HG02759 (cell line): ENCODE measurements around the gene SRRM3.
"Not testable (repeated sequence)": the region's sequence is repeated elsewhere in the genome, so short reads cannot be mapped to it uniquely, and the experiment has no call there.

Source experiments
- ATAC-seq: cut with Tn5 transposase; IDR thresholded peaks from one replicate; pipeline ENCODE4 v1.9.1; 2021; ENCODE audit warnings: mild to moderate bottlenecking, moderate library complexity; ENCODE audit not compliant: unreplicated experiment

SRRM3 gene

GRCh38 chr7:76226878-76227423 is 25.3 kb downstream of the SRRM3 start:
- ATAC-seq, result not testable (repeated sequence)

- no peak for ATAC-seq
Measured at GRCh38 chr7:76230214-76230613, 28.5 kb downstream of the SRRM3 start.

GRCh38 chr7:76231071-76231470 is 29.4 kb downstream of the SRRM3 start:
- no peak for ATAC-seq

- ATAC-seq, result no peak
Measured at GRCh38 chr7:76231583-76231982, 29.9 kb downstream of the SRRM3 start.

- no peak for ATAC-seq
Measured at GRCh38 chr7:76232698-76233097, 31.0 kb downstream of the SRRM3 start.

- ATAC-seq, result no peak
Measured at GRCh38 chr7:76233538-76234281, 32.0 kb downstream of the SRRM3 start.

GRCh38 chr7:76234282-76234584 is 32.5 kb downstream of the SRRM3 start:
- ATAC-seq, result no peak

GRCh38 chr7:76234931-76235441 is 33.3 kb downstream of the SRRM3 start:
- ATAC-seq, result peak; percentile 80

- no peak for ATAC-seq
Measured at GRCh38 chr7:76236224-76236623, 34.5 kb downstream of the SRRM3 start.

- ATAC-seq, result no peak
Measured at GRCh38 chr7:76238326-76238725, 36.6 kb downstream of the SRRM3 start.

- no peak for ATAC-seq
Measured at GRCh38 chr7:76241141-76241540, 39.4 kb downstream of the SRRM3 start.

GRCh38 chr7:76242517-76243063 is 40.9 kb downstream of the SRRM3 start:
- ATAC-seq, result not testable (repeated sequence)

- ATAC-seq, result no peak
Measured at GRCh38 chr7:76244781-76245391, 43.2 kb downstream of the SRRM3 start.

- ATAC-seq, result no peak
Measured at GRCh38 chr7:76246804-76247389, 45.2 kb downstream of the SRRM3 start.

- no peak for ATAC-seq
Measured at GRCh38 chr7:76247938-76248337, 46.2 kb downstream of the SRRM3 start.

- ATAC-seq, result no peak
Measured at GRCh38 chr7:76252021-76252420, 50.3 kb downstream of the SRRM3 start.

- no peak for ATAC-seq
Measured at GRCh38 chr7:76254781-76255180, 53.1 kb downstream of the SRRM3 start.

GRCh38 chr7:76257973-76258372 is 56.3 kb downstream of the SRRM3 start:
- ATAC-seq, result no peak

GRCh38 chr7:76259124-76260093 is 57.7 kb downstream of the SRRM3 start:
- no peak for ATAC-seq

- no peak for ATAC-seq
Measured at GRCh38 chr7:76260171-76260703, 58.5 kb downstream of the SRRM3 start.
